ENCODE data around the gene PTRHD1.

PTRHD1 gene

GRCh38 chr2:24792874-24793760 is at the start of gene PTRHD1, which contains the start of gene CENPO:
Gene PTRHD1 (minus strand): TSS chr2:24793391. CDS start chr2:24793377, 14 bp downstream.
Gene CENPO (plus strand): TSS chr2:24793425. CDS start chr2:24793920, 495 bp downstream.
- peak; percentile 96 for DNase-seq (ENCODE audit: low spot score)

GRCh38 chr2:24842081-24843050 is 49.2 kb upstream of the PTRHD1 start:
- no peak for DNase-seq (ENCODE audit: low spot score)

- no peak for DNase-seq (ENCODE audit: low spot score)
These were observed 48.1 kb upstream of the PTRHD1 start for GRCh38 chr2:24840962-24841945.

GRCh38 chr2:24840164-24840869 is 47.1 kb upstream of the PTRHD1 start:
- DNase-seq (ENCODE audit: low spot score) = no peak

GRCh38 chr2:24839729-24840128 is 46.5 kb upstream of the PTRHD1 start:
- DNase-seq (ENCODE audit: low spot score) = no peak

GRCh38 chr2:24838541-24838940 is 45.4 kb upstream of the PTRHD1 start:
- no peak for DNase-seq (ENCODE audit: low spot score)

- DNase-seq (ENCODE audit: low spot score) = no peak
These were observed 44.9 kb upstream of the PTRHD1 start for GRCh38 chr2:24837996-24838513.

- no peak for DNase-seq (ENCODE audit: low spot score)
These were observed 43.5 kb upstream of the PTRHD1 start for GRCh38 chr2:24836706-24837105.

- DNase-seq (ENCODE audit: low spot score) = no peak
These were observed 43.0 kb upstream of the PTRHD1 start for GRCh38 chr2:24836206-24836605.

- DNase-seq (ENCODE audit: low spot score) = peak; percentile 45
These were observed 42.2 kb upstream of the PTRHD1 start for GRCh38 chr2:24835411-24835810.

- no peak for DNase-seq (ENCODE audit: low spot score)
These were observed 41.7 kb upstream of the PTRHD1 start for GRCh38 chr2:24834733-24835395.

GRCh38 chr2:24833821-24834732 is 40.9 kb upstream of the PTRHD1 start:
- no peak for DNase-seq (ENCODE audit: low spot score)

- no peak for DNase-seq (ENCODE audit: low spot score)
These were observed 39.9 kb upstream of the PTRHD1 start for GRCh38 chr2:24832931-24833701.

- no peak for DNase-seq (ENCODE audit: low spot score)
These were observed 39.3 kb upstream of the PTRHD1 start for GRCh38 chr2:24832521-24832920.

GRCh38 chr2:24832073-24832461 is 38.9 kb upstream of the PTRHD1 start:
- no peak for DNase-seq (ENCODE audit: low spot score)

GRCh38 chr2:24831221-24832072 is 38.3 kb upstream of the PTRHD1 start:
- DNase-seq (ENCODE audit: low spot score) = no peak

GRCh38 chr2:24830786-24831185 is 37.6 kb upstream of the PTRHD1 start:
- DNase-seq (ENCODE audit: low spot score) = no peak

Data from RKO (cell line).